Stimulated activated CD8-positive, alpha-beta memory T cell treated with anti-CD3 and anti-CD28 coated beads, Interleukin-7, amount 100 ng/mL, for 1 hour (primary cell): ENCODE results near the gene PGLYRP3.

ENCODE experiments used
- DNase-seq, 2 donors: peaks; one replicate each; pipeline ENCODE4 v3.0.0-alpha.2; 2020; ENCODE audit warnings: low read depth in 2 of 2

PGLYRP3 gene, protein sequence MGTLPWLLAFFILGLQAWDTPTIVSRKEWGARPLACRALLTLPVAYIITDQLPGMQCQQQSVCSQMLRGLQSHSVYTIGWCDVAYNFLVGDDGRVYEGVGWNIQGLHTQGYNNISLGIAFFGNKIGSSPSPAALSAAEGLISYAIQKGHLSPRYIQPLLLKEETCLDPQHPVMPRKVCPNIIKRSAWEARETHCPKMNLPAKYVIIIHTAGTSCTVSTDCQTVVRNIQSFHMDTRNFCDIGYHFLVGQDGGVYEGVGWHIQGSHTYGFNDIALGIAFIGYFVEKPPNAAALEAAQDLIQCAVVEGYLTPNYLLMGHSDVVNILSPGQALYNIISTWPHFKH

GRCh38 chr1:153312570-153313186 is at the start of gene PGLYRP3:
Gene PGLYRP3, minus strand, starts transcription at chr1:153312952. Its CDS starts 2,287 bp downstream, at chr1:153310665.
- no peak for DNase-seq

- DNase-seq: no peak
Measured at GRCh38 chr1:153362187-153362775, 49.5 kb upstream of the PGLYRP3 start.

GRCh38 chr1:153361480-153362109 is 48.8 kb upstream of the PGLYRP3 start:
- no peak for DNase-seq

DNA sequence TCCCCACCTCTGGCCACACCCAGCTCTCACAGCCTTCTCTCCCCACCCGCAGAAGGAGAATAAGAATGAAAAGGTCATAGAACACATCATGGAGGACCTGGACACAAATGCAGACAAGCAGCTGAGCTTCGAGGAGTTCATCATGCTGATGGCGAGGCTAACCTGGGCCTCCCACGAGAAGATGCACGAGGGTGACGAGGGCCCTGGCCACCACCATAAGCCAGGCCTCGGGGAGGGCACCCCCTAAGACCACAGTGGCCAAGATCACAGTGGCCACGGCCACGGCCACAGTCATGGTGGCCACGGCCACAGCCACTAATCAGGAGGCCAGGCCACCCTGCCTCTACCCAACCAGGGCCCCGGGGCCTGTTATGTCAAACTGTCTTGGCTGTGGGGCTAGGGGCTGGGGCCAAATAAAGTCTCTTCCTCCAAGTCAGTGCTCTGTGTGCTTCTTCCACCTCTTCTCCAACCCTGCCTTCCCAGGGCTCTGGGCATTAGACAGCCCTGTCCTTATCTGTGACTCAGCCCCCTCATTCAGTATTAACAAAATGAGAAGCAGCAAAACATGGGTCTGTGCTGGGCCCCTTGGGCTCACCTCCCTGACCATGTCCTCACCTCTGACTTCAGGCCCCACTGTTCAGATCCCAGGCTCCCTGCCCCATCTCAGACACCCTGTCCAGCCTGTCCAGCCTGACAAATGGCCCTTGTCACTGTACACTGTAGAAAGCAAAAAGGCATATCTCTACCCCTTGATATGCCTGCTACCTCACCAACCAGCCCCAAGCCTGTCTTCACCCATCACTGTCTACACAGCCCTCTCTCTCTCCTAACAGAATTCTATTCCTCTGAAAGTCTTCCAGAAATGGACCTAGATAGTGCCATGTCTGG is 48.1 kb upstream of the PGLYRP3 start:
- no peak for DNase-seq

GRCh38 chr1:153360190-153360589 is 47.4 kb upstream of the PGLYRP3 start:
- no peak for DNase-seq

DNA sequence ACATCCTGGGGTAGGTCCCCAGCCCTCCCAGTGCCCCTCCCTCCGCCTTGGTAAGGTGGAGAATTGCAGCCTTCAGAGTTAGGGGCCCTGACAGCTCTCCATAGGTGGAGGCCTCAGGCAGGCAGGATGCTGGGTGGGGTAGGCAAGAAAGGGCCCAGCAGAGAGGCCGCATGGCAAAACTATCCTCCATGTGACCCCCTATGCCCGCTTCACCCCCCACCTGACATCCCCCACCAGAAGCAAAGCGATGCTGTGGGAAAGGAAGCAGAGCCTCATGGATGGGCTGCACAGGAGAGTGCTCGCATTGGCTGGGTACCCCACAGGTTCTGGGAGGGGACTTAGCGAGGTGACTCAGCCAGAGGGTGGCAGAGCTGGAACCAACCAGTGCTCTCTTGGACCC is 46.5 kb upstream of the PGLYRP3 start:
- DNase-seq: no peak

DNA sequence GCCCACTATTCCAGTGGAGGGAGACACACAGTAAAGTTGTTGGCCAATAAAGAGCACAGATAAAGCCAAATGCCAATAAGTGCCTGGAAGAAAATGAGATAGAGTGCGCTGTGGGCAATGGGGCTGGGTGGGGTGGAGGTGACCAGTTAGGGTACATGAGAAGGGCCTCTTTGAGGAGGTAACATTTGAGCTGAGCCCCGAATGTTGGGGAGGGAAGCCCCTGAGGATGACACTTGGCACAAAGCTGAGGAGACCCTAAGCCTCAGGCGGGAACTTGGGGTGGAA is 45.9 kb upstream of the PGLYRP3 start:
- DNase-seq: no peak

DNA sequence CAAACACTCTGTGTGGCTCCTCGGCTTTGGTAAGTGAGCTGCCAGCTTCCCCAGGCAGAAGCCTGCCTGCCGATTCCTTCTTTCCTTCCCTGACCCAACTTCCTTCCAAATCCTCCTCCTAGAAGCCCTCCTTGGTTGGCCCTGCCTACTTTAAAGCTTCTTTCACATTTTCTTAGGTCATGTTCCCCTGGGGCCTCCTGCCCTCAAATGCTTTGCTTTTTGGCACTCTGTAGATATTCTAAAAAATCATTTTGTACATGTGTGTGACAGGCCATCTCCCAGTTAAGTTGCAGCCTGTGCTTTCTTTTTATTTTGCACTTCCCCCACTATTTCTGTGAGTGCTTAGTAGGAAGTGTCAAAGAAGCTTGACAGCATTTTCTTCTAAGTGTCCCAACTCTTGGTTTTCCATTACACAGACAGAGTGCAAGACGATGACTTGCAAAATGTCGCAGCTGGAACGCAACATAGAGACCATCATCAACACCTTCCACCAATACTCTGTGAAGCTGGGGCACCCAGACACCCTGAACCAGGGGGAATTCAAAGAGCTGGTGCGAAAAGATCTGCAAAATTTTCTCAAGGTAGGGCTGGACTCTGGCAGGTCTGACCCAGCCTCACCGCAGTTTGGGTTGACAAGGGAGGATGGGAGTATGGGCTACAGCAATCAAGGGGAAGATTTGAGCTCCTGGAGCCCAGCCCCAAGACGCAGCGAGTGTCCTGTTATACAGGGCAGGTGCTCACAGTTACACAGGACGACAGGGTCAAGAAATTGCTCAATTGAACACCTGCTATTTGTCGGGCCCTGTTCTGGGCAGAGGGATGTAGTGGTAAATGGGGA is 45.3 kb upstream of the PGLYRP3 start, which contains the start of gene S100A9:
TSS of gene S100A9 (plus strand) at position 2 of the 838 bp plus-strand sequence. CDS start at position 432, 430 bp downstream.
- DNase-seq: no peak

- no peak for DNase-seq
Measured at GRCh38 chr1:153357076-153357852, 44.5 kb upstream of the PGLYRP3 start.

DNA sequence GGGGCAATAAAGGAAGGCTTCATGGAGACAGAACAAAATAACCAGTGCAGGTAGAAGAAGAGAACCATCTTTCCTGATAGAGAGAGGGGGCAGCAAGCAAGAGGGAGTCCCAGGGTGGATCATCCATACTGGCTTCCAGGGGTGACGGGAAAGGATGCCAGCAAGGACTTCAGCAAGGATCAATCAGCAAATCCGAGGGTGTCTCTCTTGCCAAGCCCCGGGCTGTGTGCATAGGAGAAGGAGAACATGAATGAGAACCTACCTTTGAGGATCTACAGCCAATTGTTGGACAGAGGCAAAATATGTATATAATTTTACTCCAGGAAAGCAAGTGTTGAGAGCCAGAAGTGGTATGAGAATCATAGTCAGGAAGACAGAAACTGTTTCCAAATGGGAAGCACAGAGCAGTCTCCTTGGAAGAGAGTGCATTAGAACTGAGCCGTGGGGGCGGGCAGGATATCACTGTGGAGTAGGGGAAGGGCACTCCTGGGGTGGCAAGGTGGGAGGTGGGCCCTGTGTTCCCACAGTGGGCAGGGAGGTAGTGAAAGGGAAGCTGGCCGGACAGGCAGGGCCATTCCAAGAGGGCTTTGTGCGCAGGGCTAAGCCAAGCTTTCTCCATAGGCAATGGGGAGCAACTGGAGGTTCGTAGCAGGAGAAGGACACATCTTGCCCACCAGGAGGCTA is 43.8 kb upstream of the PGLYRP3 start:
- DNase-seq: no peak

DNA sequence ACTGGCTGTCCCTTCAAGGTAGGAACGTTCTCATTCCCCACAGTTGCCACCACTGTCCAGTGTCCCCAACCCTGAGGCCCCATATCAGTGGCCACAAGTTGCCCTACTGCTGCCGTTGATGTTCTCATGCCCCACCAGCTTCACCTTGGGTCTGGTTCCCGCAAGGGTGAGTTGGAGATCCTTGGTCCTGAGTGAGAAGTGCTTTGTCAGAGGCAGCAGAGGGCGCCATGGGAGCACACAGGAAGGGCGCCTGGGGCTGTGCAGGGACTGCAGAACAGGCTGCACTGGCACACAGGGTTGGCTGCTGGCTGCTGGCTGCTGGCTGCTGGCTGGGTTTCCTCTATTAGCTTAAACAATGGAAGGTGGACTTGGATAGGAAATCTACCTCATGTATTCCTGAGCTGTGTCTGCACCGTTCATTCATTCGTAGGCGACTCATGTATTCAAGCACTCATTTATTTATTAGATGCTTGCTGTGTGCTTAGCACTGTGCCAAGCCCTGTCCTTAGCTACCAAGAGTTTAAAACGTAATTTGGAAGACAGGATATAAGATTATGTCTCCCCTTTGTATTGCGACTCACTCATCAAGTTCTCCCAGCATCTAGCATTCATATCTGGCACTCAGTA is 42.8 kb upstream of the PGLYRP3 start:
- DNase-seq: no peak

DNA sequence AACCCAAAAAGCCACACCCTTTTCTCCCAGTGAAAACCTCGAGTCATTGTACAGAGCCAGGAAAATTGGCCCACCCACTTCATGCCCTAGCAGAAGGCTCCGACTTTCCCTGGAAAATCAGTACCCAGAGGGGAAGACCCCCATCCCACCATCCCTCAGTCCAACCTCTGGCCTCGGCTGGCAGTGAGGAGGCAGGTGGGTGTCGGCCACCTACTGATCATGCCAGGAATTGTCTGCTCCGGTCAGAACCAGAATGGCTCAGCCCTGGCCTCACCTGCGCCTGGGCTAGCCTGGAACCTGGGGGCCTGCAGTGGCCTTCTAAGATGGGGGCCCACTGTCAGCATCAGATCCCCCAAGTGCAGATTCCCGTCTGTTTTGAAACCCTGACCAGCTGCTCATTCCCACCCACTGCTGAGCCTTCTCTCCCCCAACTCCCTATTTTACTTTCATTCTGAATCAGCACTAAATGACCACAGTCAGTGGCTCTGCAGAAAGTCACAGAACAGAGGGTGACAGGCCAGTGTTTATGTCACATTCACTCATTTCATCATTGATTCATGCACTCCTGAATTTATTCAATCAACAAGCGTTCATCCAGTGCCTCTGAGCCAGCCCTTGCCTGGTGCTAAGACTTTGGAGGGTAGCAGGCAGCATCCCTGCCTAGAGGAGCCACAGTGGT is 41.9 kb upstream of the PGLYRP3 start:
- no peak for DNase-seq

- DNase-seq: no peak
Measured at GRCh38 chr1:153353226-153353947, 40.6 kb upstream of the PGLYRP3 start.

GRCh38 chr1:153352523-153352922 is 39.8 kb upstream of the PGLYRP3 start:
- DNase-seq: peak; percentile 21 to 43

- DNase-seq: no peak
Measured at GRCh38 chr1:153350321-153350957, 37.7 kb upstream of the PGLYRP3 start.

GRCh38 chr1:153349363-153350320 is 36.9 kb upstream of the PGLYRP3 start:
- no peak for DNase-seq
